MM.1S (cell line): ENCODE data around the gene DUOXA1.

ENCODE experiments used
- DNase-seq: peaks from one replicate; pipeline ENCODE4 v3.0.0-alpha.2; 2015
- H2AFZ ChIP-seq: fragments of 300-600 bp; sonication (generic); 2 replicates; pipeline ENCODE4 v1.6.0; 2016; ENCODE audit warnings: antibody characterized with exemption, low read length
- H3F3A ChIP-seq: fragments of 300-600 bp; sonication (generic); 2 replicates; pipeline ENCODE4 v1.6.1; 2016; ENCODE audit warnings: mild to moderate bottlenecking, antibody characterized with exemption, low read length, moderate library complexity, mixed read lengths; ENCODE audit not compliant: insufficient read depth
- H3K27ac ChIP-seq: fragments of 300-600 bp; sonication (generic); 2 replicates; pipeline ENCODE4 v1.5.1; 2016; ENCODE audit warnings: mild to moderate bottlenecking, low read length
- H3K27me3 ChIP-seq: fragments of 300-600 bp; sonication (generic); replicated peaks from 2 replicates; pipeline ENCODE4 v1.6.0; 2016; ENCODE audit warnings: low read length; ENCODE audit not compliant: insufficient read depth
- H3K36me3 ChIP-seq: fragments of 300-600 bp; sonication (generic); replicated peaks from 2 replicates; pipeline ENCODE4 v1.6.1; 2016; ENCODE audit warnings: mild to moderate bottlenecking, low read length, mixed read lengths; ENCODE audit not compliant: insufficient read depth
- H3K4me1 ChIP-seq: fragments of 300-600 bp; sonication (generic); 2 replicates; pipeline ENCODE4 v1.6.1; 2016; ENCODE audit warnings: low read length, mixed read lengths
- H3K4me2 ChIP-seq: fragments of 300-600 bp; sonication (generic); 2 replicates; pipeline ENCODE4 v1.6.0; 2016; ENCODE audit warnings: low read depth, low read length
- H3K4me3 ChIP-seq: fragments of 300-600 bp; sonication (generic); 2 replicates; pipeline ENCODE4 v1.5.1; 2016; ENCODE audit warnings: low read length, mixed read lengths
- H3K79me2 ChIP-seq: fragments of 300-600 bp; sonication (generic); 2 replicates; pipeline ENCODE4 v1.6.1; 2016; ENCODE audit warnings: mixed run types, low read length, mixed read lengths
- H3K9ac ChIP-seq: fragments of 300-600 bp; sonication (generic); 2 replicates; pipeline ENCODE4 v1.6.1; 2016; ENCODE audit warnings: low read length, mixed read lengths
- H3K9me2 ChIP-seq: fragments of 300-600 bp; sonication (generic); replicated peaks from 2 replicates; pipeline ENCODE4 v1.6.1; 2016; ENCODE audit warnings: mild to moderate bottlenecking, low read length, mixed read lengths; ENCODE audit not compliant: insufficient read depth
- H3K9me3 ChIP-seq: fragments of 300-600 bp; sonication (generic); replicated peaks from 2 replicates; pipeline ENCODE4 v1.6.1; 2016; ENCODE audit warnings: mild to moderate bottlenecking, low read length, mixed read lengths; ENCODE audit not compliant: insufficient read depth
- H4K20me1 ChIP-seq: fragments of 300-600 bp; sonication (generic); 2 replicates; pipeline ENCODE4 v1.6.1; 2016; ENCODE audit warnings: mild to moderate bottlenecking, low read length, moderate library complexity, mixed read lengths; ENCODE audit not compliant: insufficient read depth
- CTCF ChIP-seq: fragments of 300-600 bp; sonication (generic); IDR thresholded peaks from 2 replicates; pipeline ENCODE4 v1.5.1; 2016; ENCODE audit warnings: antibody characterized with exemption, low read length, mixed read lengths
- EZH2 ChIP-seq: fragments of 300-600 bp; sonication (generic); optimal IDR thresholded peaks from 2 replicates; pipeline ENCODE3; 2017; ENCODE audit warnings: low read depth, mild to moderate bottlenecking, antibody characterized with exemption, low read length, mixed read lengths
- EZH2phosphoT487 ChIP-seq: fragments of 300-600 bp; sonication (generic); IDR thresholded peaks from 2 replicates; pipeline ENCODE4 v1.6.1; 2018; ENCODE audit warnings: antibody characterized with exemption, low read length

DUOXA1 gene

GRCh38 chr15:45113380-45113990 is 16.2 kb downstream of the DUOXA1 start:
- H2AFZ ChIP-seq = no peak overlapping the region
- no peaks in the 10 kb centered on the region for H4K20me1 ChIP-seq
- peak overlapping the region; percentile 24; the same call in 1 of the 2 replicates for H3K4me3 ChIP-seq
- no peaks in the 10 kb centered on the region for H3K4me1 ChIP-seq
- H3K9me2 ChIP-seq = no peaks in the 10 kb centered on the region
- TF ChIP-seq EZH2 = no peak
- TF ChIP-seq CTCF = no peak
- TF ChIP-seq EZH2phosphoT487 = no peak
- peaks cover 61% of the 10 kb centered on the region for H3K27me3 ChIP-seq
- H3K9me3 ChIP-seq = no peaks in the 10 kb centered on the region
- H3K79me2 ChIP-seq = no peaks in the 10 kb centered on the region
- no peak overlapping the region for H3K27ac ChIP-seq
- peak overlapping the region; percentile 48; the same call in 1 of the 2 replicates for H3K4me2 ChIP-seq
- no peaks in the 10 kb centered on the region for H3F3A ChIP-seq
- no peaks in the 10 kb centered on the region for H3K36me3 ChIP-seq
- H3K9ac ChIP-seq = no peak overlapping the region
- no peak for DNase-seq

- no peak overlapping the region for H2AFZ ChIP-seq
- no peak overlapping the region for H3K4me3 ChIP-seq
- no peaks in the 10 kb centered on the region for H4K20me1 ChIP-seq
- no peaks in the 10 kb centered on the region for H3K9me2 ChIP-seq
- H3K4me2 ChIP-seq = no peak overlapping the region
- no peaks in the 10 kb centered on the region for H3K9me3 ChIP-seq
- no peaks in the 10 kb centered on the region for H3K4me1 ChIP-seq
- no peaks in the 10 kb centered on the region for H3K79me2 ChIP-seq
- no peak for TF ChIP-seq EZH2phosphoT487
- TF ChIP-seq CTCF = no peak
- no peak for TF ChIP-seq EZH2
- H3K36me3 ChIP-seq = no peaks in the 10 kb centered on the region
- no peaks in the 10 kb centered on the region for H3F3A ChIP-seq
- H3K9ac ChIP-seq = no peak overlapping the region
- no peak for DNase-seq
- no peak overlapping the region for H3K27ac ChIP-seq
- H3K27me3 ChIP-seq = peaks cover 61% of the 10 kb centered on the region
Observed at GRCh38 chr15:45112591-45113379, 16.9 kb downstream of the DUOXA1 start.

GRCh38 chr15:45112143-45112590 is 17.5 kb downstream of the DUOXA1 start:
- Histone ChIP-seq H2AFZ (no peak overlapping the region), H3K27ac (no peak overlapping the region), H3K4me2 (no peak overlapping the region), H3F3A (no peaks in the 10 kb centered on the region), H3K36me3 (no peaks in the 10 kb centered on the region), H3K4me1 (no peaks in the 10 kb centered on the region), H3K27me3 (peaks cover 55% of the 10 kb centered on the region), H4K20me1 (no peaks in the 10 kb centered on the region), H3K9me3 (no peaks in the 10 kb centered on the region), H3K9me2 (no peaks in the 10 kb centered on the region), H3K4me3 (no peak overlapping the region), H3K79me2 (no peaks in the 10 kb centered on the region), H3K9ac (no peak overlapping the region)
- no peak for DNase-seq
- TF ChIP-seq EZH2phosphoT487 (no peak), CTCF (no peak), EZH2 (no peak)
